Measurements from ENCODE around the gene KRT4. TPM values are rescaled to one million over a fixed set of nuclear protein-coding genes. Genes with fewer than 3 reads are reported as not detected.

Gene KRT4
- total RNA-seq, 1 experiment from 2014 or later = 5.2 TPM

DNA sequence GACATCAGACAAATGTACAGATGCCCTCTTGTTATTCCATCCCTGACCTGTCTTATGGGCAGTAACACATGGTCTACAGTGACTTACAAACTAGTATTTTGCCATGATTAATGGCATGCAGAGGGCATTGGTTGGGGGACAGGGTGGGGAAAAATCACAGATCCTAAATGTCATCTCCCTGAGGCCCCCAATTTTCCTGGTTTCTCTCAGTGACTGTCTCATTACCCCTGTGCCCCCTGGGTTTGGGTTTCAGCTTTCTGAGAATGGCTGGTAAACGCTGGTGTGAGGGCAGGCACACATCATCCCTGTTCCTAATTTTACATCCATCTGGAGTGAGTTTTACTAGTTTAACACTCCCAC lies 46.9 kb downstream of the KRT4 start:
- POLR2A ChIA-PET = no interaction called here
- no peak for DNase-seq
- Histone ChIP-seq H3K4me3 (ENCODE audit: low read depth, low read length) (no peak overlapping the region), H3K9me3 (peaks cover 2% of the 10 kb centered on the region; the same call in 1 of the 2 replicates), H3K4me1 (no peaks in the 10 kb centered on the region), H3K36me3 (ENCODE audit: control insufficient read depth, insufficient read depth, low read length) (no peaks in the 10 kb centered on the region), H3K27me3 (replicated peaks; ENCODE audit: control insufficient read depth, insufficient read depth, low read length) (no peaks in the 10 kb centered on the region)
- H3K4me3 Mint-ChIP-seq (ENCODE audit: unreplicated experiment) = no peak overlapping the region
- H3K36me3 Mint-ChIP-seq (ENCODE audit: insufficient read depth, unreplicated experiment) = no peaks in the 10 kb centered on the region
- TF ChIP-seq, protein P1, sequence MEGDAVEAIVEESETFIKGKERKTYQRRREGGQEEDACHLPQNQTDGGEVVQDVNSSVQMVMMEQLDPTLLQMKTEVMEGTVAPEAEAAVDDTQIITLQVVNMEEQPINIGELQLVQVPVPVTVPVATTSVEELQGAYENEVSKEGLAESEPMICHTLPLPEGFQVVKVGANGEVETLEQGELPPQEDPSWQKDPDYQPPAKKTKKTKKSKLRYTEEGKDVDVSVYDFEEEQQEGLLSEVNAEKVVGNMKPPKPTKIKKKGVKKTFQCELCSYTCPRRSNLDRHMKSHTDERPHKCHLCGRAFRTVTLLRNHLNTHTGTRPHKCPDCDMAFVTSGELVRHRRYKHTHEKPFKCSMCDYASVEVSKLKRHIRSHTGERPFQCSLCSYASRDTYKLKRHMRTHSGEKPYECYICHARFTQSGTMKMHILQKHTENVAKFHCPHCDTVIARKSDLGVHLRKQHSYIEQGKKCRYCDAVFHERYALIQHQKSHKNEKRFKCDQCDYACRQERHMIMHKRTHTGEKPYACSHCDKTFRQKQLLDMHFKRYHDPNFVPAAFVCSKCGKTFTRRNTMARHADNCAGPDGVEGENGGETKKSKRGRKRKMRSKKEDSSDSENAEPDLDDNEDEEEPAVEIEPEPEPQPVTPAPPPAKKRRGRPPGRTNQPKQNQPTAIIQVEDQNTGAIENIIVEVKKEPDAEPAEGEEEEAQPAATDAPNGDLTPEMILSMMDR (IDR thresholded peaks at IDR 0.05; ENCODE audit: insufficient read depth in 1 of 2, low read depth in 1 of 2, low read length in 1 of 2, severe bottlenecking in 1 of 2, unreplicated experiment in 1 of 2) = no peak
- CTCF ChIA-PET = interaction anchor here (0.6 kb wide), 1 partner anchor 651 kb away, joined by 4 read pairs; no protein-coding TSS in a partner anchor
- no peak overlapping the region for H3K27ac Mint-ChIP-seq (ENCODE audit: unreplicated experiment)
- H3K9me3 Mint-ChIP-seq (ENCODE audit: unreplicated experiment) = no peaks in the 10 kb centered on the region
- no TSS peak for BruUV-seq (replicated peaks)
- H3K4me1 Mint-ChIP-seq (ENCODE audit: low read depth, unreplicated experiment) = no peaks in the 10 kb centered on the region
- no peaks in the 10 kb centered on the region for H3K27me3 Mint-ChIP-seq (ENCODE audit: insufficient read depth, unreplicated experiment)
- intact Hi-C loops (cut with micrococcal nuclease; ENCODE audit: unreplicated experiment) = no loop called here

GRCh38 chr12:52766351-52767019 lies 47.4 kb downstream of the KRT4 start:
- H3K9me3 ChIP-seq = peaks cover 6% of the 10 kb centered on the region; the same call in 1 of the 2 replicates
- Mint-ChIP-seq H3K9me3 (ENCODE audit: unreplicated experiment) (no peaks in the 10 kb centered on the region), H3K27ac (ENCODE audit: unreplicated experiment) (no peak overlapping the region), H3K4me1 (ENCODE audit: low read depth, unreplicated experiment) (no peaks in the 10 kb centered on the region), H3K36me3 (ENCODE audit: insufficient read depth, unreplicated experiment) (no peaks in the 10 kb centered on the region), H3K27me3 (ENCODE audit: insufficient read depth, unreplicated experiment) (no peaks in the 10 kb centered on the region), H3K4me3 (ENCODE audit: unreplicated experiment) (no peak overlapping the region)
- ChIA-PET CTCF (interaction anchor here (0.6 kb wide), 1 partner anchor 652 kb away, joined by 4 read pairs; no protein-coding TSS in a partner anchor), POLR2A (no interaction called here)
- no peak overlapping the region for H3K4me3 ChIP-seq (ENCODE audit: low read depth, low read length)
- H3K27me3 ChIP-seq (replicated peaks; ENCODE audit: control insufficient read depth, insufficient read depth, low read length) = no peaks in the 10 kb centered on the region
- H3K36me3 ChIP-seq (ENCODE audit: control insufficient read depth, insufficient read depth, low read length) = no peaks in the 10 kb centered on the region
- H3K4me1 ChIP-seq = no peaks in the 10 kb centered on the region
- no peak for DNase-seq
- no TSS peak for BruUV-seq (replicated peaks)
- intact Hi-C loops (cut with micrococcal nuclease; ENCODE audit: unreplicated experiment) = no loop called here
- TF ChIP-seq, protein P1 (IDR thresholded peaks at IDR 0.05; ENCODE audit: insufficient read depth in 1 of 2, low read depth in 1 of 2, low read length in 1 of 2, severe bottlenecking in 1 of 2, unreplicated experiment in 1 of 2) = no peak

DNA sequence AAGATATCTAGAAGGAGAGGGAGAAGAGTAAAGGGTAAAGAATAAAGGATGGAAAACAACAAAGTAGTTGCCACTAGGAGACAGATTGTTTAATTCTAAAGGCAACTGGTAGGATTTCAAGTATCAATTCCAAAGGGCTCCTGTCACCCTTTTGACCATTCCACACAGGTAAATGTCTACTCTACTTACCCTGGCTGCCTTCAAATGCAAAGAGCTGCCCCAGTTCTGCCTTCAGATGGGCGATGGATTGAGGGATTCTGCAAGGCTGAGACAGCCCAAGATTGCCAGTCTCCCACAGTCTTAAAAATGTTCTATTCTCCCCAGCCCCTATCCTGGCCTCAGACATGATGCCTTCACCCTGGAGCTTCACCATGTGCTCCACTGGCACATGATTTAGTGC lies 48.2 kb downstream of the KRT4 start:
- no TSS peak for BruUV-seq (replicated peaks)
- Mint-ChIP-seq H3K9me3 (ENCODE audit: unreplicated experiment) (peaks cover 6% of the 10 kb centered on the region), H3K4me3 (ENCODE audit: unreplicated experiment) (no peak overlapping the region), H3K4me1 (ENCODE audit: low read depth, unreplicated experiment) (no peaks in the 10 kb centered on the region), H3K27me3 (ENCODE audit: insufficient read depth, unreplicated experiment) (no peaks in the 10 kb centered on the region), H3K36me3 (ENCODE audit: insufficient read depth, unreplicated experiment) (no peaks in the 10 kb centered on the region), H3K27ac (ENCODE audit: unreplicated experiment) (no peak overlapping the region)
- intact Hi-C loops (cut with micrococcal nuclease; ENCODE audit: unreplicated experiment) = no loop called here
- ChIA-PET CTCF (no interaction called here), POLR2A (no interaction called here)
- peaks cover 6% of the 10 kb centered on the region; the same call in 1 of the 2 replicates for H3K9me3 ChIP-seq
- DNase-seq = no peak
- H3K36me3 ChIP-seq (ENCODE audit: control insufficient read depth, insufficient read depth, low read length) = no peaks in the 10 kb centered on the region
- H3K27me3 ChIP-seq (replicated peaks; ENCODE audit: control insufficient read depth, insufficient read depth, low read length) = no peaks in the 10 kb centered on the region
- no peaks in the 10 kb centered on the region for H3K4me1 ChIP-seq
- no peak overlapping the region for H3K4me3 ChIP-seq (ENCODE audit: low read depth, low read length)
- TF ChIP-seq, protein P1 (IDR thresholded peaks at IDR 0.05; ENCODE audit: insufficient read depth in 1 of 2, low read depth in 1 of 2, low read length in 1 of 2, severe bottlenecking in 1 of 2, unreplicated experiment in 1 of 2) = no peak
